H1 (cell line): ENCODE results near the gene HS3ST5. TPM values are rescaled to one million over a fixed set of nuclear protein-coding genes. Genes with fewer than 3 reads are reported as not detected.

Experiments
- CTCF ChIA-PET: fragments of 300-600 bp; sonication (Branson Sonifier 250); formaldehyde crosslinking; loops from one replicate; lab custom pipeline; 2021; ENCODE audit not compliant: partially characterized antibody; lab: Charles Lee
- POLR2A ChIA-PET: fragments of 300-600 bp; sonication (Branson Sonifier 250); formaldehyde crosslinking; loops from one replicate; lab custom pipeline; 2021; ENCODE audit warnings: inconsistent platforms; ENCODE audit not compliant: partially characterized antibody; lab: Charles Lee
- DNase-seq, 2 experiments: peaks; one replicate each; pipeline versions ENCODE4 v3.0.0 to v3.0.0-alpha.2; 2010 to 2022; ENCODE audit warnings: low spot score in 2 of 2, low read depth in 1 of 2, mixed read lengths in 1 of 2
- FAIRE-seq: peaks from 2 replicates; lab custom pipeline; 2011; peaks lifted over from hg19 to GRCh38; lab: Jason Lieb, UNC
- H2AFZ ChIP-seq: 2 replicates; pipeline ENCODE4 v1.8.1; 2012; ENCODE audit warnings: low read length, inconsistent platforms
- H2AK5ac ChIP-seq: 2 replicates; pipeline ENCODE4 v1.6.1; 2013; ENCODE audit warnings: low read depth, low read length
- H2BK120ac ChIP-seq: replicated peaks from 2 replicates; pipeline ENCODE3; 2013; ENCODE audit warnings: low read depth, low read length, inconsistent platforms
- H2BK12ac ChIP-seq: 2 replicates; pipeline ENCODE4 v1.6.1; 2013; ENCODE audit warnings: low read depth, low read length
- H2BK15ac ChIP-seq: 2 replicates; pipeline ENCODE4 v1.6.1; 2013; ENCODE audit warnings: low read length
- H2BK20ac ChIP-seq: 2 replicates; pipeline ENCODE4 v1.6.1; 2013; ENCODE audit warnings: low read length
- H2BK5ac ChIP-seq: 2 replicates; pipeline ENCODE4 v1.6.1; 2013; ENCODE audit warnings: low read depth, low read length
- H3K14ac ChIP-seq: 2 replicates; pipeline ENCODE4 v1.6.1; 2013; ENCODE audit warnings: inconsistent platforms; ENCODE audit not compliant: insufficient read length
- H3K18ac ChIP-seq: 2 replicates; pipeline ENCODE4 v1.6.1; 2013; ENCODE audit warnings: low read length; ENCODE audit errors: extremely low read depth
- H3K23ac ChIP-seq: 2 replicates; pipeline ENCODE4 v1.6.1; 2013; ENCODE audit warnings: inconsistent platforms; ENCODE audit not compliant: insufficient read length
- H3K23me2 ChIP-seq: 2 replicates; pipeline ENCODE4 v1.6.1; 2013; ENCODE audit warnings: low read depth, low read length
- H3K27ac ChIP-seq: 2 replicates; pipeline ENCODE4 v1.6.1; 2011; ENCODE audit warnings: low read depth, low read length, inconsistent platforms
- H3K27me3 ChIP-seq, 4 experiments: replicated peaks in 1 of 4; 1 replicate in 1 of 4; 2 replicates in 3 of 4; pipeline versions ENCODE4 v1.6.1 to v1.8.1; 2011 to 2013; ENCODE audit warnings: low read length in 3 of 4, mild to moderate bottlenecking in 3 of 4, inconsistent platforms in 2 of 4, mixed read lengths in 2 of 4, moderate library complexity in 1 of 4; ENCODE audit not compliant: control insufficient read depth in 3 of 4, insufficient read depth in 3 of 4; ENCODE audit errors: extremely low read depth in 1 of 4
- H3K36me3 ChIP-seq, 4 experiments: 2 replicates each; pipeline versions ENCODE4 v1.6.1 to v1.8.1; 2011 to 2013; ENCODE audit warnings: mild to moderate bottlenecking in 4 of 4, low read length in 3 of 4, moderate library complexity in 2 of 4, control low read depth in 1 of 4, inconsistent platforms in 1 of 4; ENCODE audit not compliant: insufficient read depth in 4 of 4, control insufficient read depth in 2 of 4
- H3K4ac ChIP-seq: replicated peaks from 2 replicates; pipeline ENCODE3; 2013; ENCODE audit warnings: low read length, low read depth, mixed read lengths, inconsistent platforms; ENCODE audit not compliant: insufficient read length
- H3K4me1 ChIP-seq, 4 experiments: replicated peaks in 1 of 4; 1 replicate in 1 of 4; 2 replicates in 3 of 4; pipeline versions ENCODE4 v1.6.1 to v1.8.1; 2011 to 2013; ENCODE audit warnings: low read length in 3 of 4, inconsistent platforms in 2 of 4, mixed read lengths in 1 of 4; ENCODE audit not compliant: insufficient read depth in 4 of 4, control insufficient read depth in 3 of 4
- H3K4me2 ChIP-seq, 2 experiments: 2 replicates each; pipeline versions ENCODE4 v1.6.1 to v1.8.1; 2011 to 2013; ENCODE audit warnings: low read depth in 2 of 2, low read length in 2 of 2, control low read depth in 1 of 2, inconsistent platforms in 1 of 2, mild to moderate bottlenecking in 1 of 2; ENCODE audit not compliant: insufficient read depth in 1 of 2
- H3K4me3 ChIP-seq, 4 experiments: fragments of 200-600, 300-600 bp in 1 of 4; sonication (generic), shearing (Covaris generic), sonication (Bioruptor Twin) in 1 of 4; 2 replicates each; pipeline versions ENCODE4 v1.5.1 to v1.8.1; 2011 to 2016; ENCODE audit warnings: low read length in 4 of 4, low read depth in 3 of 4, control low read depth in 2 of 4, inconsistent platforms in 2 of 4, mild to moderate bottlenecking in 2 of 4, mixed read lengths in 1 of 4, moderate library complexity in 1 of 4; ENCODE audit not compliant: insufficient read depth in 2 of 4; ENCODE audit errors: extremely low read depth in 1 of 4
- H3K56ac ChIP-seq: replicated peaks from 2 replicates; pipeline ENCODE3; 2013; ENCODE audit warnings: low read depth, mild to moderate bottlenecking, mixed read lengths, low read length, inconsistent platforms; ENCODE audit not compliant: insufficient read length
- H3K79me1 ChIP-seq: 2 replicates; pipeline ENCODE4 v1.6.1; 2013; ENCODE audit warnings: low read depth, low read length, control low read depth
- H3K79me2 ChIP-seq, 2 experiments: 2 replicates each; pipeline versions ENCODE4 v1.6.1 to v1.8.1; 2012 to 2013; ENCODE audit warnings: low read length in 2 of 2, mild to moderate bottlenecking in 2 of 2, inconsistent platforms in 1 of 2; ENCODE audit not compliant: insufficient read depth in 2 of 2, control insufficient read depth in 1 of 2
- H3K9ac ChIP-seq, 4 experiments: replicated peaks in 1 of 4; 1 replicate in 1 of 4; 2 replicates in 3 of 4; pipeline versions ENCODE4 v1.6.1 to v1.8.1; 2011 to 2013; ENCODE audit warnings: low read depth in 3 of 4, low read length in 3 of 4, control low read depth in 2 of 4, mild to moderate bottlenecking in 2 of 4, moderate library complexity in 2 of 4, inconsistent platforms in 1 of 4; ENCODE audit errors: extremely low read depth in 1 of 4
- H3K9me3 ChIP-seq, 2 experiments: 2 replicates each; pipeline versions ENCODE4 v1.6.1 to v1.8.1; 2012 to 2013; ENCODE audit warnings: mild to moderate bottlenecking in 2 of 2, moderate library complexity in 2 of 2, control low read depth in 1 of 2, inconsistent platforms in 1 of 2, low read depth in 1 of 2, low read length in 1 of 2, mixed read lengths in 1 of 2; ENCODE audit not compliant: insufficient read depth in 2 of 2
- H4K20me1 ChIP-seq, 2 experiments: replicated peaks in 1 of 2; 2 replicates each; pipeline versions ENCODE3 to v1.8.1; 2011 to 2013; ENCODE audit warnings: inconsistent platforms in 2 of 2, low read length in 2 of 2, mild to moderate bottlenecking in 1 of 2; ENCODE audit not compliant: insufficient read depth in 2 of 2, control insufficient read depth in 1 of 2
- H4K5ac ChIP-seq: 2 replicates; pipeline ENCODE4 v1.6.1; 2013; ENCODE audit warnings: low read length, low read depth, mixed read lengths, inconsistent platforms; ENCODE audit not compliant: insufficient read length
- H4K8ac ChIP-seq: 2 replicates; pipeline ENCODE4 v1.8.0; 2013; ENCODE audit warnings: mild to moderate bottlenecking, moderate library complexity, low read length, inconsistent platforms; ENCODE audit not compliant: insufficient read depth; ENCODE audit errors: extremely low read depth
- H4K91ac ChIP-seq: replicated peaks from 2 replicates; pipeline ENCODE3; 2013; ENCODE audit warnings: low read length, mixed read lengths, inconsistent platforms; ENCODE audit not compliant: insufficient read length
- CBX5 ChIP-seq: fragments of 300-800, 300-1000 bp; sonication (generic); IDR thresholded peaks from 2 replicates; pipeline ENCODE4 v1.7.1; 2016; ENCODE audit warnings: antibody characterized with exemption, low read length, low read depth
- KDM1A ChIP-seq: fragments of 200-600, 300-600 bp; sonication (generic); IDR thresholded peaks from 2 replicates; pipeline ENCODE4 v1.7.1; 2016; ENCODE audit warnings: mild to moderate bottlenecking, low read length, borderline replicate concordance
- NANOG ChIP-seq: IDR thresholded peaks from 2 replicates; pipeline ENCODE4 v1.6.1; 2011; ENCODE audit warnings: low read length, low read depth, mild to moderate bottlenecking, inconsistent platforms; ENCODE audit not compliant: insufficient read depth, poor library complexity, severe bottlenecking
- POLR2A ChIP-seq, 2 experiments: IDR thresholded peaks; 1 replicate in 1 of 2; 2 replicates in 1 of 2; pipeline ENCODE4 v1.6.1; 2011; ENCODE audit warnings: low read depth in 2 of 2, low read length in 2 of 2, mild to moderate bottlenecking in 2 of 2; ENCODE audit errors: control extremely low read depth in 1 of 2
- POLR2AphosphoS5 ChIP-seq: IDR thresholded peaks from 2 replicates; pipeline ENCODE4 v1.6.1; 2011; ENCODE audit warnings: low read depth, low read length
- SAP30 ChIP-seq: fragments of 300-600 bp; sonication (generic); IDR thresholded peaks from 2 replicates; pipeline ENCODE4 v1.7.1; 2012; ENCODE audit warnings: low read length, moderate library complexity, mild to moderate bottlenecking, inconsistent platforms; ENCODE audit not compliant: insufficient read depth, insufficient replicate concordance
- SIN3A ChIP-seq, 2 experiments: IDR thresholded peaks in 1 of 2; conservative IDR thresholded peaks in 1 of 2; 2 replicates each; pipeline ENCODE4 v1.6.1; 2011 to 2012; ENCODE audit warnings: low read length in 2 of 2, improper control_type of control experiment in 1 of 2, low read depth in 1 of 2, mild to moderate bottlenecking in 1 of 2
- SUZ12 ChIP-seq: fragments of 200-600 bp; sonication (generic); IDR thresholded peaks from 2 replicates; pipeline ENCODE4 v1.6.1; 2012; ENCODE audit warnings: mild to moderate bottlenecking, inconsistent platforms, low read length, moderate library complexity, mixed read lengths
- WGBS, 2 experiments: shearing (Covaris generic) in 1 of 2; methylation state at CpG; one replicate each; pipeline versions ENCODE4 v1.1.6 to v1.1.7; 2013 to 2015; ENCODE audit warnings: low lambda C conversion rate in 2 of 2, mixed read lengths in 2 of 2, inconsistent platforms in 1 of 2, low coverage in 1 of 2, missing lambda C conversion rate in 1 of 2; ENCODE audit not compliant: insufficient replicate concordance in 2 of 2, insufficient coverage in 1 of 2, insufficient read length in 1 of 2; ENCODE audit errors: extremely low coverage in 1 of 2, missing lambda C conversion rate in 1 of 2; 5-methylcytosine and 5-hydroxymethylcytosine counted together
- polyA plus RNA-seq, 7 experiments: library from polyadenylated mRNA; depleted of rRNA in 3 of 7; stranded (reverse) in 5 of 7; unstranded in 2 of 7; fragments of >200 nt in 5 of 7; fragments of 200-250 nt in 2 of 7; gene quantifications; 1 replicate in 5 of 7; 2 replicates in 1 of 7; 4 replicates in 1 of 7; pipeline versions ENCODE4 v1.2.1 to v1.2.3, GENCODE V29; 2011 to 2013; ENCODE audit warnings: missing spikeins in 2 of 7, mixed read lengths in 2 of 7
- total RNA-seq: library from RNA; stranded (reverse); fragmentation: NEBNext Ultra II Directional; extraction: Animal tissue kit (Norgen Biotek cat#: 25700); gene quantifications from 2 replicates; pipeline ENCODE4 v1.2.1, GENCODE V29; 2021

Gene HS3ST5
- total and polyA plus RNA-seq, 2 of the 8 experiments (the other 6 are each of a cell fraction or from before 2014, with no cell fraction given) = 1.2 to 9.9 TPM

DNA sequence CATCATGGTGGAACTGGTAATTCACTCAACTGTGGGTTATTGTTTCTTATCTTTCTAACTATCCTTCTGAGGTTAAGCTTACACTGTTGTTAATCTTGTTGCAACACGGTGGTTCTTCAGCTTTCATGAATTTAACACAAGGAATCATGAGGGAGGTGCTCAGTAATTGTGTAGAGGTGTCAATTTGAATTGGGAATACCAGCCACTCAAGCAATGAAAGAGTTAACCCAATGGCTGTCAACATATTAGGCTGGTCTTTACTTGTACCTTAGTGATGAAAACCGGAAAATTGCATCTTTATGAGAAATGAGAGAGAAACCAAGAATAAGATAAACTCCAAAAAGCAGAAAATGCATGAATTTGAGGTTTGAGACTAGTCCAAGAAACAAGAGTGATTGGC, 95.7 kb downstream of the HS3ST5 start:
- DNase-seq (no peak), FAIRE-seq (no peak)
- Histone ChIP-seq H3K18ac (no peak overlapping the region), H3K79me1 (no peaks in the 10 kb centered on the region), H2BK5ac (no peak overlapping the region), H2AK5ac (no peak overlapping the region), H3K14ac (no peak overlapping the region), H4K5ac (no peak overlapping the region), H3K27ac (no peak overlapping the region), H2BK15ac (no peak overlapping the region), H2BK12ac (no peak overlapping the region), H3K4me2 (no peak overlapping the region), H3K36me3 (no peaks in the 10 kb centered on the region; a peak in 2 of 8 replicates), H2BK120ac (no peak overlapping the region), H3K4ac (no peak overlapping the region), H3K4me1 (no peaks in the 10 kb centered on the region; a peak in 1 of 7 replicates), H3K4me3 (no peak overlapping the region), H3K56ac (no peak overlapping the region), H3K23me2 (no peaks in the 10 kb centered on the region), H3K23ac (no peak overlapping the region), H2BK20ac (no peak overlapping the region), H4K91ac (no peak overlapping the region), H4K20me1 (peaks cover 0 to 2% of the 10 kb centered on the region in 2 experiments), H2AFZ (no peak overlapping the region), H3K79me2 (peaks cover 0 to 4% of the 10 kb centered on the region in 2 experiments; a peak in 2 of 4 replicates), H4K8ac (no peak overlapping the region), H3K9me3 (no peaks in the 10 kb centered on the region), H3K27me3 (no peaks in the 10 kb centered on the region), H3K9ac (no peak overlapping the region)
- ChIA-PET CTCF (no interaction called here), POLR2A (no interaction called here)
- WGBS, 2 experiments = 87% methylated on average over 2 of the region's 2 CpGs; no CpG with 5 or more reads in 1 of the 2 experiments
- TF ChIP-seq CBX5 (no peak), POLR2AphosphoS5 (no peak), POLR2A (IDR thresholded peaks at IDR 0.05; ENCODE audit: control extremely low read depth in 1 of 2, low read depth in 2 of 2, low read length in 2 of 2) (no peak), SIN3A (conservative IDR thresholded peaks at IDR 0.05 in 1 of 2, IDR thresholded peaks at IDR 0.05 in 1 of 2; ENCODE audit: low read depth in 1 of 2, low read length in 2 of 2) (no peak), KDM1A (no peak), NANOG (no peak), SAP30 (no peak), SUZ12 (no peak)
